Left ventricle myocardium inferior (tissue), 1 donor: ENCODE measurements around the gene AMOTL2. TPM values are rescaled to one million over a fixed set of nuclear protein-coding genes. Genes with fewer than 3 reads are reported as not detected.

ENCODE experiments used
- DNase-seq: peaks from one replicate; pipeline ENCODE4 v3.0.0-alpha.2; 2020
- H3K27ac ChIP-seq: fragments of 200-600 bp; replicated peaks from 2 replicates; pipeline ENCODE4 v1.8.0; 2021
- H3K27me3 ChIP-seq: fragments of 200-600 bp; 2 replicates; pipeline ENCODE4 v1.8.0; 2021; ENCODE audit warnings: low read depth
- H3K36me3 ChIP-seq: fragments of 200-600 bp; 2 replicates; pipeline ENCODE4 v1.8.0; 2021
- H3K4me1 ChIP-seq: fragments of 200-600 bp; 2 replicates; pipeline ENCODE4 v1.8.0; 2021
- H3K4me3 ChIP-seq: fragments of 200-600 bp; 2 replicates; pipeline ENCODE4 v1.8.0; 2021; ENCODE audit warnings: mild to moderate bottlenecking, moderate library complexity
- H3K9me3 ChIP-seq: fragments of 200-600 bp; replicated peaks from 2 replicates; pipeline ENCODE4 v1.8.0; 2021
- intact Hi-C: fragments of 100-400 bp; cut with micrococcal nuclease; formaldehyde crosslinking; loops from one replicate; pipeline ENCODE4 v1.11.0; 2022
- total RNA-seq: library from RNA; stranded (reverse); fragmentation: NEBNext Ultra II Directional; extraction: Animal tissue kit (Norgen Biotek cat#: 25700); gene quantifications from one replicate; pipeline ENCODE4 v1.2.1, GENCODE V29; 2021
- TF ChIP-seq, protein P1 (sequence below): fragments of 200-600 bp; IDR thresholded peaks from 2 replicates; pipeline ENCODE4 v1.8.0; 2021; ENCODE audit warnings: antibody characterized with exemption, mild to moderate bottlenecking, borderline replicate concordance
- donor health status: DM: no; HTN: yes; CAD: no; lungs with severe emphysema.

Gene AMOTL2
- total RNA-seq, 1 donor from 2014 or later = 44.4 TPM

DNA sequence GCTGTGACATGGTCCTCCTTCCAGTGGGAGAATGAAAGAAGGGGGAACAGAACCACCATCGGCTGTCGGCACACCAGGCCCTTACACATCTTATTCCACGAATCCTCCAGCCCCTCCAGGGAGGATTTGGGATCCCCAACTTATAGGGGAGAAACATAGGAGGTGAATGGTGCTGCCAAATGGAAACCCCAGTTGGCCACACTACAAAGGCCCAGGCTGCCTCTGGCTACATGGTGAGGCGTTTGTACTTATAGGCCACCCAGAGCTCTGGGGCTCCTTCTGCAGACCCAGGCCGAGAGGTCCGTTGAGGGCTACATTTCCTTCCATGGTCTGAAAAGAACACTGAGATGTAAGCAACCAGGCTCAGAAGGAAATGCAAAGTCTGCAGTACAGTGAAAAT lies 12.0 kb downstream of the AMOTL2 start:
- H3K4me3 ChIP-seq = no peak overlapping the region
- H3K27ac ChIP-seq = peak overlapping the region; percentile 100
- DNase-seq = no peak
- intact Hi-C loops = no loop called here
- peaks cover 93% of the 10 kb centered on the region for H3K36me3 ChIP-seq
- TF ChIP-seq, protein P1, sequence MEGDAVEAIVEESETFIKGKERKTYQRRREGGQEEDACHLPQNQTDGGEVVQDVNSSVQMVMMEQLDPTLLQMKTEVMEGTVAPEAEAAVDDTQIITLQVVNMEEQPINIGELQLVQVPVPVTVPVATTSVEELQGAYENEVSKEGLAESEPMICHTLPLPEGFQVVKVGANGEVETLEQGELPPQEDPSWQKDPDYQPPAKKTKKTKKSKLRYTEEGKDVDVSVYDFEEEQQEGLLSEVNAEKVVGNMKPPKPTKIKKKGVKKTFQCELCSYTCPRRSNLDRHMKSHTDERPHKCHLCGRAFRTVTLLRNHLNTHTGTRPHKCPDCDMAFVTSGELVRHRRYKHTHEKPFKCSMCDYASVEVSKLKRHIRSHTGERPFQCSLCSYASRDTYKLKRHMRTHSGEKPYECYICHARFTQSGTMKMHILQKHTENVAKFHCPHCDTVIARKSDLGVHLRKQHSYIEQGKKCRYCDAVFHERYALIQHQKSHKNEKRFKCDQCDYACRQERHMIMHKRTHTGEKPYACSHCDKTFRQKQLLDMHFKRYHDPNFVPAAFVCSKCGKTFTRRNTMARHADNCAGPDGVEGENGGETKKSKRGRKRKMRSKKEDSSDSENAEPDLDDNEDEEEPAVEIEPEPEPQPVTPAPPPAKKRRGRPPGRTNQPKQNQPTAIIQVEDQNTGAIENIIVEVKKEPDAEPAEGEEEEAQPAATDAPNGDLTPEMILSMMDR = no peak
- H3K4me1 ChIP-seq = peaks cover 99% of the 10 kb centered on the region
- no peaks in the 10 kb centered on the region for H3K9me3 ChIP-seq
- H3K27me3 ChIP-seq = no peaks in the 10 kb centered on the region

DNA sequence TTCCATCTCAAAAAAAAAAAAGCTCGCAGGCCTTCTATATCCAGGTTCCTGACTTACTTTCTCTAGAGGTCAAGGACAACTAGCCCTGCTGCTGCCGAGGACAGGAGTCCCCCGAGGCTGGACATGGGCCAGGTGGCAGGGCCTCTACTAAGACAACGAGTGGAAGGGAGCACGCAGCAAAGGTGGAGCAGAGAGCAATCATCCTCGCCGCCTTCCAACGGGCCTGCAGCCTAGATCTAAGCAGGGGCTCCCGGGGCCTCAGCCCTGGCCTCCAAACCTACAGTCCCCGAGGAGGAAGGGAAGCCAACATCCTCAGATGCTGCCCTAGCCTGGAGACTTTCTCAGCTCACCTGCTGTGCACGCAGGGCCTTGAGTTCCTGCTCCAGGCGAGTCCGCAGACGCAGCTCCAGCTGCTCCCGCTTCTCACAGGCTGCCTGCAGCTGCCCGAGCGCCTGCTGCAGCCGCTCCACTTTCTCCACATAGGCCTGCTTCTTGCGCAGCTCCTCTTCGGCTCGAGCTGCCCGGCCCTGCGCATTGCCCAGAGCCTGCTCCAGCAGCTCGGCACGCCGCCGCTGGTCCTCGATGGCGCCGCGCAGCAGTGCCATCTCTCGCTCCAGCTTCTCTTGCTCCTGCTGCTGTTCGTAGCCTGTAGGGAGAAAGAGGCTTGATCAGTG lies 12.9 kb downstream of the AMOTL2 start:
- no peak for DNase-seq
- intact Hi-C loops = no loop called here
- peak overlapping the region; percentile 100 for H3K27ac ChIP-seq
- peaks cover 93% of the 10 kb centered on the region for H3K36me3 ChIP-seq
- no peaks in the 10 kb centered on the region for H3K9me3 ChIP-seq
- H3K27me3 ChIP-seq = no peaks in the 10 kb centered on the region
- H3K4me3 ChIP-seq = no peak overlapping the region
- H3K4me1 ChIP-seq = peaks cover 99% of the 10 kb centered on the region
- TF ChIP-seq, protein P1 = no peak

DNA sequence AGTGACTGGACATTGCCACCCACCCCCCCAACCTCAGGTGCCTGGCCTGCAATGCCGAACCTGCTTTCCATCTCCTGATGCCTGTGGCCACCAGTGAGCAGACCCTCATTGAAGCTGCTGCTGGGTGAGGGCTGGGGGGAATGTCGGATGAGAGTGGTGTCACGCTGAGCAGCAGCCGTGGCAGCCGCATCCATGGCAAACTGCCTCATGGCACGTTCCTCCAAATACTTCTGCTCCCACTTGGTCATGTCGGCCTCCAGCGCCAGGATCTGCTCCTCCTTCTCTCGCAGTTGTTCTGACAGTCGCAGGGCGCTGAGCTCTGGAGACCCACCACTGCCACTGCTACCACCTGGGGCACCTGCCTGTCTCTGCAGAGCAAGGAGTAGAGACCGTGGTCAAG lies 14.2 kb downstream of the AMOTL2 start:
- H3K27me3 ChIP-seq = no peaks in the 10 kb centered on the region
- H3K4me1 ChIP-seq = peaks cover 99% of the 10 kb centered on the region
- intact Hi-C loops = no loop called here
- no peaks in the 10 kb centered on the region for H3K9me3 ChIP-seq
- H3K36me3 ChIP-seq = peaks cover 93% of the 10 kb centered on the region
- peak overlapping the region; percentile 100 for H3K27ac ChIP-seq
- TF ChIP-seq, protein P1 = no peak
- DNase-seq = no peak
- H3K4me3 ChIP-seq = no peak overlapping the region

DNA sequence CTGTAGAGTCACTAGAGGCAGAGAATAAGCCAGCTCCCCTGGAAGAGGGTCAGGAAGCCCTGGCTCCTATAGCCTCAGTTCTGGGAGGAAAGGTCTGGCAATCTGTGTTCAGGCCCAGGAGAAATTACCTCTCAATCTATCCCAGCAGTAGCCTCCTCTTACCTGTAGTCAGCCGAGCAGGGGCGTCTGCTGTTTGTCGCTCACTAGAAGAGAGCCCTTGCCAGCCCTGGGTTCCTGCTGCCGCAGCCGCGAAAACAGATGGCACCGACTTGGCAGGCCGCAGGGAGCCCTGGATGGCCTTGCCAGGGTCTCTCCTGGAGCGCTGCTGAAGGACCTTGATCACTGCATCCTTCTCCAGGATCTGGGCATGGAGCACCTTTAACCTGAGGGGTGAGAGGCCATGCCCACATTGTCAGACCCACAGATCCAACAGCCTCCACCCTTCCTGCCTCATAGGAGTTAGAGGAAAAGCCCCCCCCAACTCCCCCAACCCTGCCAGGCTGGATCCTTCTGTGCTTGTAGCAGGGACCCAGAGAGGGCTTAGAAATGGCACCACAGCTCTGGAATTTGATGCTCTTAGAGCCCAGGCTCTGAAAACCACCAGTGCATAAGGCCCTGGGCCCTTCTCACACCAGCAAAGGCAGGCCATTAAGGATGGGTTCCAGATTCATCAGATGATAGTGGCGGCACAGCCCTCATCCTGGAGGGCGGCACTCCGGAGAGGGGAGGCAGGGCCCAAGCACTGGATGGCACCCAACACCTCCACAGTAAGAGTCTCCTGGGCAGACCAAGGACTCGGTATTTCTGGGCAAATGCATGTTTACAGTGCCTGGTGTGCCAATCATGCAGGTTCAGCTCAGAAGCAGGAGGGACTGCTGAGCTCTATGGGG lies 14.9 kb downstream of the AMOTL2 start:
- H3K9me3 ChIP-seq = no peaks in the 10 kb centered on the region
- H3K4me3 ChIP-seq = peak overlapping the region; percentile 8
- intact Hi-C loops = no loop called here
- no peaks in the 10 kb centered on the region for H3K27me3 ChIP-seq
- peak; percentile 54 for DNase-seq
- TF ChIP-seq, protein P1 = no peak
- peaks cover 94% of the 10 kb centered on the region for H3K36me3 ChIP-seq
- H3K4me1 ChIP-seq = peaks cover 99% of the 10 kb centered on the region
- peak overlapping the region; percentile 100 for H3K27ac ChIP-seq

DNA sequence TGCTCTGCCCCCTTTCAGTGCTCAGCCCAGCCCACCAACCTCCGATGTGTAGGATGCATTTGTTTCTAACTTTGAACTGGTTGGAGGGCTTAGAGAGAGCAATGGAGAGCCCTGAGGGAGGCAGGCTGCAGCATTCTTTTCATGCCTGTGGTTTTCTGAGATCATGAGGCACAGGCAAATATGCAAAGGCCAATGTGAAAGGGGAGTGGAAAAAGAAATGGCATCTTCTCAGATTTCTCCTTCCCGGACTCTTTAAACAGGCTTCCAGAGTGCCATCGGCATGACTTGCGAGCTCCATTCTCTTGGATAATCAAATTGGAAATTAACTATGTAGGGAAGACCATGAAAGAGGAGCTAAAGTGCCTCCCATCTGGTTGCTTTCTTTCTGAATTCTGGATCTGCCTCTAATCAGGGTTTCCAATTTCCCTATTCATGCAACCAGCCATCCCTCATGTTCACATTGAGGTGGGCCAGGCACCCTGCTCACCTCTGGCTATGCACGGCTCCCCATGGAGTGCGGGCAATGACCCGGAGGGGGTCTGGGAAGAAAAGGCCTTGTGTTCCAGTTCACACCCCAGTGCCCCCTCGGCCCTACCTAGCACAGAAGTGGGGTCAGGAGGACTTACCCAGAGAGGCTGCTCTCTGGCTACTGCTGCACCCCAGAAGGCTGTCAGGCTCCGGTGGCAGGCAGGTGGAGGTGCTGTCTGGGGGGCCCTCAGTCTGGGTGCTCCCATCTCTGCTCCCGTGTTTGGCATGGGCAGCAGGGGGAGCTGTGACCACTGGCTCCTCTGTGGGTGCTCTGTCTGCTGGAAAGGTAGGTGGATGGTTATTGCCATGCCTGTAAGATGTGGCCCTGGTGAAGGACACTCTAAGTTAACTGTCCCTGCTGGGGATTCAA lies 16.1 kb downstream of the AMOTL2 start:
- Histone ChIP-seq H3K9me3 (no peaks in the 10 kb centered on the region), H3K36me3 (peaks cover 99% of the 10 kb centered on the region), H3K4me1 (peaks cover 100% of the 10 kb centered on the region), H3K4me3 (peak overlapping the region; percentile 8), H3K27ac (peak overlapping the region; percentile 100), H3K27me3 (no peaks in the 10 kb centered on the region)
- no peak for DNase-seq
- intact Hi-C loops = no loop called here
- TF ChIP-seq, protein P1 = peak; percentile 42
